MM.1S (cell line): ENCODE data around the gene ZMIZ2.

Experiments used
- EZH2 ChIP-seq: fragments of 300-600 bp; sonication (generic); optimal IDR thresholded peaks from 2 replicates; pipeline ENCODE3; 2017; ENCODE audit warnings: low read depth, mild to moderate bottlenecking, antibody characterized with exemption, low read length, mixed read lengths
- TF ChIP-seq, protein P1 (sequence below): fragments of 300-600 bp; sonication (generic); IDR thresholded peaks from 2 replicates; pipeline ENCODE4 v1.5.1; 2016; ENCODE audit warnings: antibody characterized with exemption, low read length, mixed read lengths

- TF ChIP-seq, protein P1, sequence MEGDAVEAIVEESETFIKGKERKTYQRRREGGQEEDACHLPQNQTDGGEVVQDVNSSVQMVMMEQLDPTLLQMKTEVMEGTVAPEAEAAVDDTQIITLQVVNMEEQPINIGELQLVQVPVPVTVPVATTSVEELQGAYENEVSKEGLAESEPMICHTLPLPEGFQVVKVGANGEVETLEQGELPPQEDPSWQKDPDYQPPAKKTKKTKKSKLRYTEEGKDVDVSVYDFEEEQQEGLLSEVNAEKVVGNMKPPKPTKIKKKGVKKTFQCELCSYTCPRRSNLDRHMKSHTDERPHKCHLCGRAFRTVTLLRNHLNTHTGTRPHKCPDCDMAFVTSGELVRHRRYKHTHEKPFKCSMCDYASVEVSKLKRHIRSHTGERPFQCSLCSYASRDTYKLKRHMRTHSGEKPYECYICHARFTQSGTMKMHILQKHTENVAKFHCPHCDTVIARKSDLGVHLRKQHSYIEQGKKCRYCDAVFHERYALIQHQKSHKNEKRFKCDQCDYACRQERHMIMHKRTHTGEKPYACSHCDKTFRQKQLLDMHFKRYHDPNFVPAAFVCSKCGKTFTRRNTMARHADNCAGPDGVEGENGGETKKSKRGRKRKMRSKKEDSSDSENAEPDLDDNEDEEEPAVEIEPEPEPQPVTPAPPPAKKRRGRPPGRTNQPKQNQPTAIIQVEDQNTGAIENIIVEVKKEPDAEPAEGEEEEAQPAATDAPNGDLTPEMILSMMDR, result no peak
- no peak for TF ChIP-seq EZH2
Observed at GRCh38 chr7:44720301-44720700, 28.3 kb upstream of the ZMIZ2 start.
